ENCODE measurements around the gene CLK1. TPM values are rescaled to one million over a fixed set of nuclear protein-coding genes. Genes with fewer than 3 reads are reported as not detected.

The CLK1 gene
- total and polyA plus RNA-seq, 2 donors (not counting 3 experiments of a cell fraction or from before 2014, with no cell fraction given) = 61.4 to 92.4 TPM

DNA sequence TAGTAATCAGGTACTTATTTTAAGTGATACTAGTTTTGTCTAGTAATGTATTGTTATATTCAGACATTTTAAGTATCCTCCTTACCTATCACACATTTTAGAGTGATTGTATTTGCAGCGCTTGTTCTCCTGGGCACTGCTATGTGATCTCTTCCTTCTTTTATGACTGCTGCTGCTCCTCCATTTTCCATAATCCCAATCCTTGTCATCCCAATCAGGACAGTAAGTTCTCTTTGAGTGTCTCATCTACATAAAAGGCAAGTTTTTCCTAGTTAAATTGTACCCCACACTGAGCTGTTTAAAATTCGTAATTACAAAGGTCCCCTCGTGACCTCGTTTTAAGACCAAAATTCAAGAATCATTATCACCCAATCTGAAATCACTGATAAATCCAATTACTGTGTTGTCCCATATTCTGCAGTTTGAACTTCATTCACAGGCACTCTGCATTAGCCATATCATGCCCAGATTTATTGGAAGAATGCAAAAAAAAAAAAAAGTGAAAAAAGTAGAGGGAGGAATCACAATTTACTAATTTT is 2.8 kb downstream of the CLK1 start:
- no peak for FAIRE-seq
- Histone ChIP-seq H3K9me1 (replicated peaks; ENCODE audit: control insufficient read depth, extremely low read depth, insufficient read depth, low read length) (no peaks in the 10 kb centered on the region), H2AFZ (ENCODE audit: low read depth, low read length) (no peak overlapping the region), H3K9me3 (replicated peaks; ENCODE audit: control insufficient read depth, insufficient read depth, low read length) (no peaks in the 10 kb centered on the region), H3K9ac (replicated peaks; ENCODE audit: extremely low read depth, insufficient read depth, low read length) (peak overlapping the region; percentile 63), H3K27me3 (ENCODE audit: control insufficient read depth in 2 of 2, insufficient read depth in 2 of 2, low read length in 2 of 2) (no peaks in the 10 kb centered on the region), H3K36me3 (ENCODE audit: control insufficient read depth in 2 of 2, extremely low read depth in 1 of 2, insufficient read depth in 2 of 2, low read length in 2 of 2) (peaks cover 23% of the 10 kb centered on the region in 2 experiments), H4K20me1 (replicated peaks; ENCODE audit: control insufficient read depth, extremely low read depth, insufficient read depth, low read length) (peaks cover 17% of the 10 kb centered on the region), H3K79me2 (ENCODE audit: control insufficient read depth, insufficient read depth, low read length) (peaks cover 77% of the 10 kb centered on the region), H3K4me2 (ENCODE audit: insufficient read depth, low read length) (peak overlapping the region; percentile 95), H3K27ac (ENCODE audit: insufficient read depth, low read depth, low read length) (peak overlapping the region; percentile 17), H3K4me1 (ENCODE audit: control insufficient read depth, extremely low read depth, insufficient read depth, low read length) (peaks cover 23% of the 10 kb centered on the region), H3K4me3 (replicated peaks in 1 of 3; ENCODE audit: insufficient read depth in 1 of 3, low read depth in 1 of 3, low read length in 3 of 3) (peak overlapping the region; percentile 27 to 90 (median 79))
- TF ChIP-seq CTCF (IDR thresholded peaks at IDR 0.05; ENCODE audit: extremely low read depth in 1 of 2, insufficient read depth in 1 of 2, low read depth in 1 of 2, low read length in 2 of 2) (no peak), MAX (IDR thresholded peaks at IDR 0.05; ENCODE audit: insufficient read depth, insufficient read length) (no peak), GATA2 (IDR thresholded peaks at IDR 0.05; ENCODE audit: insufficient read depth, insufficient read length, low read depth, low read length) (no peak)
- CTCF ChIA-PET = interaction anchor here (1.4 kb wide), 1 partner anchor 148 kb away, joined by 6 read pairs; no protein-coding TSS in a partner anchor
- DNase-seq (ENCODE audit: low read depth, low spot score) = no peak
- dilution Hi-C loops (cut with MboI; ENCODE audit: extremely low pct_ligation_motif_present, low sequenced_read_pairs) (no loop called here), intact Hi-C loops (cut with micrococcal nuclease) (loop anchor here (5.0 kb wide), 1 partner anchor 94 kb away; no protein-coding TSS in a partner anchor)
- POLR2A ChIA-PET = no interaction called here
- BruUV-seq (replicated peaks) = no TSS peak

Data from endothelial cell of umbilical vein (primary cell).